ENCODE measurements around the gene UBAC2. TPM values are rescaled to one million over a fixed set of nuclear protein-coding genes. Genes with fewer than 3 reads are reported as not detected.

Gene UBAC2
- total and polyA plus RNA-seq, 2 of the 8 experiments (the other 6 are each of a cell fraction or from before 2014, with no cell fraction given), result 75.9 to 76.9 TPM

DNA sequence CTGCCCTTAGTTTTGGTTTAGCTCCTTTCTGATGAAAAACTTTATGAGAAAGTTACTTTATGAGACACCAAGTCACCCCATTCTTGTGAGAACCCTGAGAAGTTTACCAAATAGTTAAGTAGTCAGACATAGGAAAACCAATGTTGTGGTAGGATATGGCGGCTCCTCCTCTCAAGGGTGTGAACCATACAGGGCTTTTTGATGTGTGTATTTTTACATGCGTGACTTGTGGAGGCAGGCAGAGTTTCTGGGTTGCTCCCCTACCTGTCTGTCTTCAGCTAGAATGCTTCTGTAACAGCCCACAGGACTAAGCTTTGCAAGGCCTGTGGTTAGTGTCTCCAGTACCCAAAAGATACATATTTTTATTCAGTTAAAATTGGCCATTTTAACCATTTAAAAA is 18.3 kb downstream of the UBAC2 start:
- Histone ChIP-seq H2BK120ac (replicated peaks; ENCODE audit: low read depth, low read length) (no peak overlapping the region), H3K14ac (ENCODE audit: insufficient read length) (no peak overlapping the region), H3K4me3 (ENCODE audit: extremely low read depth in 1 of 4, insufficient read depth in 2 of 4, low read depth in 3 of 4, low read length in 4 of 4) (no peak overlapping the region), H2BK15ac (ENCODE audit: low read length) (no peak overlapping the region), H3K79me2 (ENCODE audit: control insufficient read depth in 1 of 2, insufficient read depth in 2 of 2, low read length in 2 of 2) (peaks cover 18 to 99% of the 10 kb centered on the region in 2 experiments), H3K4ac (replicated peaks; ENCODE audit: insufficient read length, low read depth, low read length) (no peak overlapping the region), H3K18ac (ENCODE audit: extremely low read depth, low read length) (no peak overlapping the region), H3K4me2 (ENCODE audit: insufficient read depth in 1 of 2, low read depth in 2 of 2, low read length in 2 of 2) (no peak overlapping the region), H2BK20ac (ENCODE audit: low read length) (no peak overlapping the region), H3K9ac (replicated peaks in 1 of 4; ENCODE audit: extremely low read depth in 1 of 4, low read depth in 3 of 4, low read length in 3 of 4) (no peak overlapping the region), H4K20me1 (replicated peaks in 1 of 2; ENCODE audit: control insufficient read depth in 1 of 2, insufficient read depth in 2 of 2, low read length in 2 of 2) (peaks cover 3 to 4% of the 10 kb centered on the region in 2 experiments), H3K9me3 (ENCODE audit: insufficient read depth in 2 of 2, low read depth in 1 of 2, low read length in 1 of 2) (no peaks in the 10 kb centered on the region), H4K8ac (ENCODE audit: extremely low read depth, insufficient read depth, low read length) (no peak overlapping the region), H3K23ac (ENCODE audit: insufficient read length) (no peak overlapping the region), H3K23me2 (ENCODE audit: low read depth, low read length) (no peaks in the 10 kb centered on the region), H3K4me1 (replicated peaks in 1 of 4; ENCODE audit: control insufficient read depth in 3 of 4, insufficient read depth in 4 of 4, low read length in 3 of 4) (peaks cover 4 to 14% (median 10%) of the 10 kb centered on the region in 4 experiments; a peak in 6 of 7 replicates), H4K5ac (ENCODE audit: insufficient read length, low read depth, low read length) (no peak overlapping the region), H2AFZ (ENCODE audit: low read length) (no peak overlapping the region), H2AK5ac (ENCODE audit: low read depth, low read length) (no peak overlapping the region), H4K91ac (replicated peaks; ENCODE audit: insufficient read length, low read length) (no peak overlapping the region), H2BK5ac (ENCODE audit: low read depth, low read length) (no peak overlapping the region), H3K36me3 (ENCODE audit: control insufficient read depth in 2 of 4, insufficient read depth in 4 of 4, low read length in 3 of 4) (no peaks in the 10 kb centered on the region), H2BK12ac (ENCODE audit: low read depth, low read length) (no peak overlapping the region), H3K27ac (ENCODE audit: low read depth, low read length) (no peak overlapping the region), H3K27me3 (replicated peaks in 1 of 4; ENCODE audit: control insufficient read depth in 3 of 4, extremely low read depth in 1 of 4, insufficient read depth in 3 of 4, low read length in 3 of 4) (no peaks in the 10 kb centered on the region), H3K56ac (replicated peaks; ENCODE audit: insufficient read length, low read depth, low read length) (no peak overlapping the region), H3K79me1 (ENCODE audit: low read depth, low read length) (peaks cover 15% of the 10 kb centered on the region)
- no peak for TF ChIP-seq BRCA1 (IDR thresholded peaks at IDR 0.05; ENCODE audit: low read depth, low read length)
- no peak for TF ChIP-seq CEBPB (IDR thresholded peaks at IDR 0.05; ENCODE audit: low read depth, low read length)
- TF ChIP-seq POLR2A (IDR thresholded peaks at IDR 0.05; ENCODE audit: control extremely low read depth in 1 of 2, low read depth in 2 of 2, low read length in 2 of 2), result no peak
- TF ChIP-seq POLR2AphosphoS5 (IDR thresholded peaks at IDR 0.05; ENCODE audit: low read depth, low read length), result no peak
- no peak for TF ChIP-seq CTBP2 (IDR thresholded peaks at IDR 0.05; ENCODE audit: borderline replicate concordance, insufficient read depth, insufficient read length, low read length)
- ChIA-PET POLR2A (ENCODE audit: partially characterized antibody) (interaction anchor here (3.0 kb wide), 1 partner anchor 19 kb away, joined by 19 read pairs; the partner anchor contains the start of gene UBAC2), CTCF (ENCODE audit: partially characterized antibody) (interaction anchor here (0.6 to 2.2 kb wide), 10 partner anchors 8 to 218 kb away, joined by 3 to 14 read pairs (median 4); no protein-coding TSS in a partner anchor)
- DNase-seq (ENCODE audit: low read depth in 1 of 2, low spot score in 2 of 2), result no peak
- FAIRE-seq, result no peak
- WGBS, 2 experiments (ENCODE audit: extremely low coverage in 1 of 2, insufficient coverage in 1 of 2, insufficient read length in 1 of 2, insufficient replicate concordance in 2 of 2, low coverage in 1 of 2, low lambda C conversion rate in 2 of 2, missing lambda C conversion rate in 1 of 2), result 98% methylated on average over 2 of the region's 2 CpGs; no CpG with 5 or more reads in 1 of the 2 experiments
